Fibroblast of villous mesenchyme (primary cell): ENCODE measurements around the gene EIF5A. TPM values are rescaled to one million over a fixed set of nuclear protein-coding genes. Genes with fewer than 3 reads are reported as not detected.

Source experiments
- DNase-seq: peaks from one replicate; pipeline ENCODE4 v3.0.0-alpha.2; 2010; ENCODE audit warnings: low read depth
- H3K4me3 ChIP-seq: 2 replicates; pipeline ENCODE4 v1.5.1; 2011; ENCODE audit warnings: low read depth, mild to moderate bottlenecking, low read length
- CTCF ChIP-seq: IDR thresholded peaks from 2 replicates; pipeline ENCODE4 v1.5.1; 2012; ENCODE audit warnings: low read depth, mild to moderate bottlenecking, low read length; ENCODE audit not compliant: insufficient read depth
- total RNA-seq: library from RNA; depleted of rRNA; stranded (reverse); fragments of >200 nt; gene quantifications from 2 replicates; pipeline ENCODE4 v1.2.3, GENCODE V29; 2012

Gene EIF5A
- total RNA-seq, 1 donor = 641 TPM

GRCh38 chr17:7343250-7343649 is 35.8 kb downstream of the EIF5A start:
- no peak overlapping the region for H3K4me3 ChIP-seq
- no peak for DNase-seq
- no peak for TF ChIP-seq CTCF

GRCh38 chr17:7346761-7347614 is 39.6 kb downstream of the EIF5A start:
- H3K4me3 ChIP-seq = no peak overlapping the region
- no peak for DNase-seq
- TF ChIP-seq CTCF = no peak

- TF ChIP-seq CTCF = no peak
- DNase-seq = no peak
- H3K4me3 ChIP-seq = no peak overlapping the region
Observed at GRCh38 chr17:7347630-7348477, 40.4 kb downstream of the EIF5A start.

DNA sequence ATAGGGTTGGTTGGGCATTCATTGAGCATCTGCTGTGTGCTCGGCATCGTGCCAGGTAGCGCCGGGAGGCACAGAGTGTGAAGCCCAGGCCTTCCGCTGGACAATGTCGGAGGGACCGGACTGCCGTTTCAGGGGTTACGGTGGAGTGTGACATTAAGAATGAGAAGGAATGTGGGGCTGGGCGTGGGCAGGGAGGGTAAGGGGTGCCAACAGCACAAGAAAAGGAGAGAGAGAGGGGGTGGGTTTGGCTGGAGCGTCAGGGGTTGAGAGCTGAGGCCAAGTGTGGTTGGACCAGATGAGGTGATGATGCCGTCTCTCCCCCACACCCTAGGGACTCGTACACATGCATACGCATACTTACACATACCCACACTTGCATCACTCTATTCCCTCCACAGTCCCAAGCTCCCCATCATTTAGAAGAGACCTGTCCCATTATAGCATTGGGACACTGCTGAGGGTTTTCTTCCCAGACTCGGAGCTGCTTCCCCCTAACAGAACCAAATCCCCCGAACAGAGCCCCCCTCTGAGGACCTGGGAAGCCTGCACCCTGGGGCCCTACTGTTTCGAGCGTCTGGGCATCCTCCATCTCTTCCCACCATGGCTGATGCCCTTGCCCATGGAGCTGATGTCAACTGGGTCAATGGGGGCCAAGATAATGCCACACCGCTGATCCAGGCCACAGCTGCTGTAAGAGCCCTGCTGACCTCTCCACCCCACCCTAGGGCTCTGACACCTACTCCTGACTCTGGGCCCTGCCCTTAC is 41.2 kb downstream of the EIF5A start:
- H3K4me3 ChIP-seq = no peak overlapping the region
- DNase-seq = peak; percentile 19
- no peak for TF ChIP-seq CTCF

GRCh38 chr17:7351665-7352502 is 44.5 kb downstream of the EIF5A start, which contains the start of gene KCTD11:
KCTD11 (plus strand) TSS chr17:7352162.
- peak; percentile 90 for DNase-seq
- peak; percentile 47 for TF ChIP-seq CTCF
- peak within 1 kb of the TSS; percentile 94 for H3K4me3 ChIP-seq

- no peak for DNase-seq
- peak overlapping the region; percentile 94 for H3K4me3 ChIP-seq
- TF ChIP-seq CTCF = no peak
Observed at GRCh38 chr17:7352503-7352889, 45.1 kb downstream of the EIF5A start.
